Anterior cingulate cortex (tissue), 58 donors: ENCODE data around the gene PAPSS2.
"Not testable (repeated sequence)": the region's sequence is repeated elsewhere in the genome, so short reads cannot be mapped to it uniquely, and the experiment has no call there.

ENCODE experiments used
- DNase-seq, 58 donors: peaks; one replicate each; lab custom pipeline; 2025; lab: John Stamatoyannopoulos, UW

Gene PAPSS2

GRCh38 chr10:87642486-87642885 lies 17.2 kb upstream of the PAPSS2 start:
- no peak for DNase-seq

- DNase-seq, result no peak
Observed at GRCh38 chr10:87642988-87643387, 16.7 kb upstream of the PAPSS2 start.

- DNase-seq, result no peak
Observed at GRCh38 chr10:87643920-87644319, 15.8 kb upstream of the PAPSS2 start.

- not testable (repeated sequence) for DNase-seq
Observed at GRCh38 chr10:87644500-87644899, 15.2 kb upstream of the PAPSS2 start.

- no peak for DNase-seq
Observed at GRCh38 chr10:87646192-87646909, 13.3 kb upstream of the PAPSS2 start.

GRCh38 chr10:87646935-87647334 lies 12.7 kb upstream of the PAPSS2 start:
- no peak for DNase-seq

- no peak for DNase-seq
Observed at GRCh38 chr10:87650838-87651589, 8.7 kb upstream of the PAPSS2 start.

GRCh38 chr10:87651801-87652200 lies 7.9 kb upstream of the PAPSS2 start:
- no peak for DNase-seq

GRCh38 chr10:87652261-87652660 lies 7.4 kb upstream of the PAPSS2 start:
- DNase-seq, result no peak

- no peak for DNase-seq
Observed at GRCh38 chr10:87654212-87654611, 5.5 kb upstream of the PAPSS2 start.

GRCh38 chr10:87656431-87657072 lies 3.1 kb upstream of the PAPSS2 start:
- DNase-seq, result peak in 4 of 58 donors; percentile 4 to 20 (median 8)

GRCh38 chr10:87657371-87657770 lies 2.3 kb upstream of the PAPSS2 start:
- DNase-seq, result no peak

GRCh38 chr10:87658321-87658795 lies 1.3 kb upstream of the PAPSS2 start:
- no peak for DNase-seq

- DNase-seq, result no peak
Observed at GRCh38 chr10:87658858-87659555, 671 bp upstream of the PAPSS2 start.

- peak in 1 of 58 donors; percentile 3 for DNase-seq
Observed at GRCh38 chr10:87660484-87661133, 931 bp downstream of the PAPSS2 start.

- DNase-seq, result no peak
Observed at GRCh38 chr10:87661861-87662785, 2.4 kb downstream of the PAPSS2 start.

GRCh38 chr10:87664276-87664701 lies 4.6 kb downstream of the PAPSS2 start:
- DNase-seq, result no peak

GRCh38 chr10:87667493-87667892 lies 7.8 kb downstream of the PAPSS2 start:
- no peak for DNase-seq
